GM10248 (cell line): ENCODE data around the gene PRKCE.

Source experiments
- CTCF ChIA-PET: fragments of 300-600 bp; sonication (Branson Sonifier 250); formaldehyde crosslinking; extraction: SDS; loops from one replicate; lab custom pipeline; 2021; ENCODE audit warnings: antibody characterized with exemption; lab: Yijun Ruan, JAX
- POLR2A ChIA-PET: fragments of 350-650 bp; sonication (Branson Sonifier 250); formaldehyde crosslinking; extraction: SDS; loops from one replicate; lab custom pipeline; 2020; ENCODE audit warnings: antibody characterized with exemption; lab: Yijun Ruan, JAX
- DNase-seq: peaks from one replicate; pipeline ENCODE4 v3.0.0; 2012; ENCODE audit errors: extremely low spot score
- TF ChIP-seq, protein P1 (sequence below): IDR thresholded peaks from 2 replicates; pipeline ENCODE4 v1.5.1; 2012; ENCODE audit warnings: mild to moderate bottlenecking, low read depth; ENCODE audit errors: extremely low read depth, missing control alignments, control extremely low read depth

PRKCE gene

DNA sequence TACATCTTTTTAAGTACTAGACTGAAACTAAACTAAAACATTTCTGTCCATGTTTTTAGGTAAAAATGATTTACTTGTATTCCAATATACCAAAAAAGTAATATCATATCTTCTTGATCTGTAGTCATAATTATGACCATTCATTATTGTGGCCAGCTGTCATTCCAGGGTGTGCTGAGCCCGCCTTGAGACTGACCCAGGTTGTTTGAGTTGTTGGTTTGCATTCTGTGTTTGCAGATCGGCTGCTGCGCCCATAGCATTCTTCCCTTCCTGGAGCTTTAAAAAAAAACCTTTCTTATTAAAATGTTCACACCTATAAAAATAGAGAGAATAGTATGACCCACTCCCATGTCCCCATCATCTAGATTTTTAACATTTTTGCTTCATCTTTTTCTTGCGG lies 101.9 kb downstream of the PRKCE start:
- TF ChIP-seq, protein P1, sequence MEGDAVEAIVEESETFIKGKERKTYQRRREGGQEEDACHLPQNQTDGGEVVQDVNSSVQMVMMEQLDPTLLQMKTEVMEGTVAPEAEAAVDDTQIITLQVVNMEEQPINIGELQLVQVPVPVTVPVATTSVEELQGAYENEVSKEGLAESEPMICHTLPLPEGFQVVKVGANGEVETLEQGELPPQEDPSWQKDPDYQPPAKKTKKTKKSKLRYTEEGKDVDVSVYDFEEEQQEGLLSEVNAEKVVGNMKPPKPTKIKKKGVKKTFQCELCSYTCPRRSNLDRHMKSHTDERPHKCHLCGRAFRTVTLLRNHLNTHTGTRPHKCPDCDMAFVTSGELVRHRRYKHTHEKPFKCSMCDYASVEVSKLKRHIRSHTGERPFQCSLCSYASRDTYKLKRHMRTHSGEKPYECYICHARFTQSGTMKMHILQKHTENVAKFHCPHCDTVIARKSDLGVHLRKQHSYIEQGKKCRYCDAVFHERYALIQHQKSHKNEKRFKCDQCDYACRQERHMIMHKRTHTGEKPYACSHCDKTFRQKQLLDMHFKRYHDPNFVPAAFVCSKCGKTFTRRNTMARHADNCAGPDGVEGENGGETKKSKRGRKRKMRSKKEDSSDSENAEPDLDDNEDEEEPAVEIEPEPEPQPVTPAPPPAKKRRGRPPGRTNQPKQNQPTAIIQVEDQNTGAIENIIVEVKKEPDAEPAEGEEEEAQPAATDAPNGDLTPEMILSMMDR = no peak
- ChIA-PET POLR2A (no interaction called here), CTCF (interaction anchor here (0.7 to 1.8 kb wide), 3 partner anchors 9 to 67 kb away, joined by 3 to 6 read pairs (median 3); no protein-coding TSS in a partner anchor)

DNA sequence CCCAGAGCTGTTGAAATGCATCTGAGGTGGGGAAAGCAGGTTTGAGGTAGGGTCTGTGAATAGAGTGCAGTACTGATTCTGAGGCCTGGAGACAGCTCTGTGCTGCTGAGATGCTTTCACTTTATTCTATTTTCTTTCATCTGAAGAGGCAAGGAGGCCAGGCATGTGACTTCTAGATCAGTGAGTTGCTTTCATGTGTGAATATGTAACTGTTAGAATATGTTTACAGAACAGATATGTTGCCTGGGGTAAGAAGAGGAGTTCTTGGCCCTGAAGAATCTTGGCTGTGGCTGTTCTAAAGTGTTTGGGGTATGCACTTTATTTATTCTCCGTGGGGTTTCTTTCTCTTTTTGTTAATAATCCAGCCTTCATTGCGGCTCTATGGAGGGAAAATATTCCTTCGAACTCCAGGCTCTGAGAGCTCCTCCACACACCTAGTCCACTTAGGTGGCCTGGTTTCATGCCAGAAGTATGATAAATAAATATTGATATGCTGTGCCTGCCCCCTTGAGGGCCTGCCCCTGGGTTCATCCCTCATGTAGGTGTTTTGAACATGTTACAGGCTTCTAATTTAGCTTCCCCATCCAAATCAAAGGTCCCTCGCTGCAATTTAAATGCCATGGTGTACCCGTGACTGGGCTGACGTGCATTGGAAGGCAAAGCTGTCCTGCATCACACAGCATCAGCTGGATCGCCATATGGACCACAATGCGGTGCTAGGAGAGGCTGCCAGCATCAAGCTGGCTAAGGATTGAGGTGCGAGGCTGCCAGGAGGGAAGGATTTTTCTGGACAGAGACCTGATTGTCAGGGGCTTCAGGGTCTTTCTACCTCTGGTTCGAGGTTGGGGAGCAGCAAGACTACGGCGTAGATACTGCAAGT lies 102.9 kb downstream of the PRKCE start:
- TF ChIP-seq, protein P1 = no peak
- CTCF ChIA-PET = interaction anchor here (0.7 to 1.8 kb wide), 3 partner anchors 10 to 68 kb away, joined by 3 to 6 read pairs (median 3); no protein-coding TSS in a partner anchor
- no peak for DNase-seq
- POLR2A ChIA-PET = no interaction called here

More for the DNA sequence above, 101.9 kb downstream of the PRKCE start:
- no peak for DNase-seq

DNA sequence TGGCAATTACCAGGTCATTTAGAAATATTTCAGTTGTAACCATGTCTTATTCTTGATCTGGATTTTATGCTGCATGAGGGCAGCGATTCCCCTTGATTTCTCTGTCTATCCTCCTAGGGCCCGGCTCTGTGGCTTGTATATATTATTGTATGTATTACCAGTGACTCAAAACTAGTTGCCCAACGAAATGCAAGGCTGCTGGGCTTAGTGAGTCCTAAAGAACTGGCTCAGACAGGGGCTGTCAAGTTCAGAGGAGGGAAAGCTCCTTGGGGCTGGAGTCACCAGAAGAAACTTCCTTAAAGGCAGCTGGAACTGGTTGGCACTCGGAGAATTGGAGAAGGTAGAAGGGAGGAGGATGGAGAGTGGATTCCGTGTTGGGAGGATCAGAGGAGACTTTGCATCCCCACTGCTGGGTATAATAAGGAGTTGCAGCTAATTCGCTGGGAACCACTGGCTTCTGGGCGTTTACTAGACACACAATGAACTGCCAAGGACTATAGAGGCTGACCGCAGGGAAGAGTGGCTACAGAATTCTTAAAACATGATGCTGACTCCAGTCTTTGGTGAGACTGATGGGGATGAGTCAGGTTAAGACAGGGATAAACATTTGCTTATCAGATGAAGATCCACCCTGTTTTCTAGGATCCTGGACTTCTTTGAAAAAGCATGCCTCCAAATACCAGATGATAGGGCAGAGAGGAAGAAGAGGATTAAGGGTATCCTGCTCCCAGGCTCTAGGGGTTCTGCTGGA lies 104.3 kb downstream of the PRKCE start:
- ChIA-PET POLR2A (no interaction called here), CTCF (no interaction called here)
- TF ChIP-seq, protein P1 = no peak
- DNase-seq = no peak

DNA sequence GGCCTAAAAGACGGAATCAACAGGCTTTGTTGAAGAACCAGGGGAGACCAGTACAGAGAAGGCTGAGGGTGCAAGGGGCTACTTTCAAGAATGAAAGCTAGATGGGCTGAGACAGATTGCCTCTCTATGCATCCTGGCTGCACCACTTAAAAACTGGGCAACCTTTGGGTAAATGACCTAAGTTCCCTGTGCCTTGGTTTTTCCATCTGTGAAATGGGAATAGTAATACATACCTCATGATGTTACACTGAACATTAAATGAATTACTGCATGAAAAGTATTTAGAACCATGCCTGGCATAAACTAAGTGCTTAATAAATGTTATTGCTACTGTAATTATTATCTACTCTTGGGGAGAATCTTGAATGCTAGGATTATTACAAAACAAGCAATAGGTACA lies 106.5 kb downstream of the PRKCE start:
- CTCF ChIA-PET = interaction anchor here (1.7 to 6.5 kb wide), 3 partner anchors 14 to 28 kb away, joined by 3 to 30 read pairs (median 18); no protein-coding TSS in a partner anchor
- no peak for DNase-seq
- TF ChIP-seq, protein P1 = no peak
- POLR2A ChIA-PET = no interaction called here

DNA sequence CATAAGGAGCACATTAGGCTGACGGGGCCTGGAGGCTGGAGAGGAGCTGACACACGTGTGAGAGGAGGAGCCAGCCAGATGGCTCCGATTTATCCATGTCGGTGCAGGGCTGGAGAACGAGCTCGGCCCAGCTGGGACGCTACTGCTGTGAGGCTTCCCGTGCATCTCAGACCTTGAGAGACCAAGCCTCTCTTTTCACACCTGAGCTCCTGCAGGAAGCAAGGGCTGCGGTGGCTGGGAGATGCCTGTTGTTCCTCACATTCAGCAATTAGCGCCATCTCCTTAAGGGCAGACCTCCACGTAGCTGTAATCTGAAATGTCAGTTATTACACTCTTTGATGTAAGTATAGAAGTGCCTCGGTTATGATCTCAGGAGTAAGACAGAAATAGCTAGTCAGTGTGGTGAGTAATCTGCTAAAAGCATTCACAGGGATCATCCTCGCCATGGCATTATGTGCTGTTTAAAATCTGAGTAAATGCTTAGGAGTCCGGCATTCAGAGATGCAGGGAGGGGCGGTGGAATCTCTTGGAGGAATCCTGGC lies 107.9 kb downstream of the PRKCE start:
- TF ChIP-seq, protein P1 = no peak
- DNase-seq = no peak
- POLR2A ChIA-PET = no interaction called here
- CTCF ChIA-PET = interaction anchor here (1.3 to 6.5 kb wide), 3 partner anchors 12 to 20 kb away, joined by 3 to 30 read pairs (median 18); no protein-coding TSS in a partner anchor

DNA sequence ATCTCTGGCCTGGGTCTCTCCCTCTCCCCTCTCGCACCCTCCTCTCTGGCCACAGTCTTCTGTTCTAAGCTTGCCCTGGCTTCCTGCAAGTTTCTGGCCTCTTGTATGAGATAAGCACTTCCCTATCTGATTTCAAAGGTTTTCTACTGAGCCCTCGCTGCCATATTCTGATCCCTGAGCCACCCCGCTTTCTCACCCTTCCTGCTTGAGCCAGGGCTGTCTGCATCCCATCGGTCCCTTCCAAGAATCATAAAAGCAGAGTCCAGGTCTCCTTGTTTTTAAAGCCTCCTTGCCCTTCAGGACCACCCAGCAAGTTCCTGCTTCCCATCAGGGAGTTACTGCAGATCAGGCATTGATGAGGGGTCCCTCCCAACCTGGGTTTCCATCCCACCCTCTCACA lies 110.2 kb downstream of the PRKCE start:
- TF ChIP-seq, protein P1 = no peak
- ChIA-PET POLR2A (no interaction called here), CTCF (interaction anchor here (0.9 to 6.5 kb wide), 4 partner anchors 10 to 31 kb away, joined by 3 to 30 read pairs (median 3); no protein-coding TSS in a partner anchor)
- no peak for DNase-seq
